Effector memory CD4-positive, alpha-beta T cell (primary cell): ENCODE results near the gene VSNL1.

Experiments used
- DNase-seq, 3 donors: peaks; one replicate each; pipeline ENCODE4 v3.0.0-alpha.2; 2020
- H3K27ac ChIP-seq: 2 replicates; pipeline ENCODE4 v1.7.0; 2013; ENCODE audit warnings: mild to moderate bottlenecking, low read length, moderate library complexity; ENCODE audit not compliant: insufficient read depth, poor library complexity, severe bottlenecking
- H3K27me3 ChIP-seq: replicated peaks from 2 replicates; pipeline ENCODE4 v1.7.0; 2013; ENCODE audit warnings: mild to moderate bottlenecking, low read length; ENCODE audit not compliant: insufficient read depth, control insufficient read depth, poor library complexity, severe bottlenecking
- H3K36me3 ChIP-seq: 2 replicates; pipeline ENCODE4 v1.7.0; 2013; ENCODE audit warnings: mild to moderate bottlenecking, low read length, moderate library complexity; ENCODE audit not compliant: control insufficient read depth, insufficient read depth
- H3K4me1 ChIP-seq: 2 replicates; pipeline ENCODE4 v1.7.0; 2013; ENCODE audit warnings: low read length, mild to moderate bottlenecking; ENCODE audit not compliant: control insufficient read depth, insufficient read depth, poor library complexity, severe bottlenecking
- H3K4me3 ChIP-seq: 2 replicates; pipeline ENCODE4 v1.7.0; 2013; ENCODE audit warnings: low read length, low read depth, mild to moderate bottlenecking; ENCODE audit not compliant: insufficient read depth, poor library complexity, severe bottlenecking
- H3K9me3 ChIP-seq: 2 replicates; pipeline ENCODE4 v1.7.0; 2013; ENCODE audit warnings: mild to moderate bottlenecking, low read length, moderate library complexity; ENCODE audit not compliant: control insufficient read depth
- total RNA-seq, 3 donors: gene quantifications; one replicate each; lab custom pipeline; 2026; lab: John Stamatoyannopoulos, UW

Gene VSNL1
- total RNA-seq, result 0 reads per million in 3 donors

DNA sequence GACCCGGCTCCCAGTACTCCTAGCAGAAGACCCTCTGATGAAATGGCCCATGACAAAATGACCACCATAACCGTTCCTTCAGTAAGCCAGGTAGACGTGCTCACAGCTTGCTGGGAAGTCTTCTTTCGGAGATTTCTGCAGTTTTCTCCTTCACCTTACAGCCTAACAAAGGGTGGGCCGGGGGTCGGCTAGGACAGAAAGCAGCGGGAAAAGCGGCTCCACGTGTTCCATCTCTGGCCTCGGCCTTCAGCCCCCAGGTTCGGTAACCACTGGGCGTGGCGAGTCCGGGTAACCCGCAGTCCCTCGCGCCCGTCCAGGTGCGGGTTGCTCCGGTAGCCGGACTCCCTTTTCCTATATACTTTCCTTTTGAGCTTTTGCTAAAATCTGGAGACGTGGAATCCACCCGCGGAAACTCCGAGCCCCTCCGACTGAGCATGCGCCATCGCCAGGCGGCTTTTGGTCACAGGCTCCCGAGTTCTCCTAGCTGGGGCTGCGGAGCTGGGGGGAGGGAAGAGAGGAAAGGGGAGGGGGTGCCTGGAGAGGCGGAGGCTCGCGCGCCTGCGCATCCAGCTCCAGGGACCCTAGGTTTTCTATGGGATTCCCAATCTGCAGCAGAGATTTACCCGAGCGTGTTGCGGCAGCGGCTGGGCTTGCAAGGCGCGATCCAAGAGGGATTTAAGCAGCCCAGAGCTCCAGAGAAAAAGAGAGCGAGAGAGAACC lies at the start of gene VSNL1:
Gene VSNL1 (plus strand): TSS at position 604 of the 720 bp plus-strand sequence. CDS start 51,379 bp downstream, outside the sequence.
- DNase-seq, result no peak
- H3K27ac ChIP-seq, result no peak within 1 kb of the TSS
- H3K4me3 ChIP-seq, result no peak within 1 kb of the TSS
- H3K36me3 ChIP-seq, result no peaks in the 10 kb centered on the region
- no peaks in the 10 kb centered on the region for H3K4me1 ChIP-seq
- H3K9me3 ChIP-seq, result no peaks in the 10 kb centered on the region
- H3K27me3 ChIP-seq, result peaks cover 6% of the 10 kb centered on the region

DNA sequence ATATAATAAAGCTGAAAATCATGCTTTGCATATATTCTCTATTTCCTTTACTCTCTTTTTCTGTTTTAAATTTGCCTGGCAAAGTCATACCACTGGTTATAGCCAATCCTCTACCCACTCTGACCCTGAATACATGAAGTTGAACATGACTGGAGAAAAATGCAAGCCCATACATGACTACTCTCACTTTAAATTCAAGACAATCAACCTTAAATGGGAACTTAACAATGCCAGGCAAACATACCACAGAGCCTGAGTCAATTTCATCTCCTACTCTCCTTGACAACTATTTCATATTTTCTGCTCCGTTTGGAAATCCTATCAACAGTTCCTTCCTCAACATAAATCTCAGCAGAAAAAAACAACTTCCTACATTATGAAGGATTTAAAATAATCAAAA lies 44.9 kb upstream of the VSNL1 start:
- no peaks in the 10 kb centered on the region for H3K4me1 ChIP-seq
- no peak for DNase-seq
- H3K27me3 ChIP-seq, result no peaks in the 10 kb centered on the region
- H3K9me3 ChIP-seq, result no peaks in the 10 kb centered on the region
- H3K27ac ChIP-seq, result no peak overlapping the region
- H3K4me3 ChIP-seq, result no peak overlapping the region
- H3K36me3 ChIP-seq, result no peaks in the 10 kb centered on the region

DNA sequence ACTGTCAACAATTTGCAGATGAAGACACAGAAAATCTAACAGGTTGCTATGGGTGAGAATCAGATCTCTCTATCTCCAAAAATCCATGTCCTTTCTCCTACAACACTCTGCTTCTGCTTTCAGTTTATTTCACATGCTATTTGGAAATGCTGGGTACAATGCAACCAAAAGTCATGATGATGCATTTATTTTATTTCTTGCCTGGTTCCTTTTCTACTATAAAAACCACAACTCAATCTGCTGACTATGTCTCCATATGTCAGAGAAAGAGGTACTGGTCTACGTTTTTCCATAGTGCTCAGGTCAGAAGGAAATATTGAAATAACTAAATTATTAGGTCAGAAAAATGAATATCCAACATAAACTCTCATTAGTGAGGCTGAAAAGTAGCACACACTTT lies 42.8 kb upstream of the VSNL1 start:
- no peaks in the 10 kb centered on the region for H3K27me3 ChIP-seq
- no peak overlapping the region for H3K27ac ChIP-seq
- DNase-seq, result no peak
- H3K4me1 ChIP-seq, result no peaks in the 10 kb centered on the region
- no peaks in the 10 kb centered on the region for H3K9me3 ChIP-seq
- H3K4me3 ChIP-seq, result no peak overlapping the region
- H3K36me3 ChIP-seq, result no peaks in the 10 kb centered on the region

DNA sequence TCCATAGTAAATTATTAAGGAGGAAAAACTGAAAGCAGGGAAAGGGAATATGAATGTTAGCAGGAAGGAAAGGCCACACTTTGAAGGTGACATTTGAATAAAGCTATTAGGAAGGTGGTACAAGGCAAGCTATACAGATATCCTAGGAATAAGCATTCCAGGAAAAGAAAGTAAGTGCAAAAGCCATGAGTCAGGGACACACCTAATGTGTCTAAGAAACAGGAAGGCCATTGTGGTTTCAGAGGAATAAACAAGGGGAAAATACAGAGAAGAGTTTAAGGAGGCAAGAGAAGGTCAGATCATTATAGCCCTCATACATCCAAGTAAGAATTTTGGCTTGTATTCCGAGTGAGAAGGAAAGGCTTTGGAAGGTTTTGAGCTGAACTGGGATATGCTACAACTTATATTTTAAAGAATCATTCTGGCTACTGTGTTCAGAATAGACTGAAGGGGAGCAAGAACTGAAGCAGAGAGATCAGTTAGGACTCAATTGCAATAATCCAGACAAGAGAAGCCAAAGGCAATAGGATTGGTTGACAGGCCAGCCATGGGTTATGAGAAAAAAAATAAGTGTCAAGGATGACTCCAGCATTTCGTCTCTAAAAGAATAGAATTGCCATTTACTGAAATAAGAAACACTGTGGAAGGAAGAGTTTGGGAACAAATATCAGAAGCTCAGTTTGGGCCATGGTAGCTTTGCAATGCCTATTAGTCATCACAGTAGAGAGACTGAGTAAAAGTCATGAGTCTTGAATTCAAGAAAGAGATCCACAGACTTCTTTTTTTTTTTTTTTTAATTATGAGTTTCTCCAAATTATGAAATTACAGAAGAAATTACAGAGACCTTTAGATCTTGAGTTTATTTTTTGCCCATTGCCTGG lies 33.5 kb upstream of the VSNL1 start:
- DNase-seq, result no peak
- no peak overlapping the region for H3K4me3 ChIP-seq
- H3K9me3 ChIP-seq, result no peaks in the 10 kb centered on the region
- H3K27me3 ChIP-seq, result no peaks in the 10 kb centered on the region
- H3K4me1 ChIP-seq, result no peaks in the 10 kb centered on the region
- no peak overlapping the region for H3K27ac ChIP-seq
- H3K36me3 ChIP-seq, result no peaks in the 10 kb centered on the region

DNA sequence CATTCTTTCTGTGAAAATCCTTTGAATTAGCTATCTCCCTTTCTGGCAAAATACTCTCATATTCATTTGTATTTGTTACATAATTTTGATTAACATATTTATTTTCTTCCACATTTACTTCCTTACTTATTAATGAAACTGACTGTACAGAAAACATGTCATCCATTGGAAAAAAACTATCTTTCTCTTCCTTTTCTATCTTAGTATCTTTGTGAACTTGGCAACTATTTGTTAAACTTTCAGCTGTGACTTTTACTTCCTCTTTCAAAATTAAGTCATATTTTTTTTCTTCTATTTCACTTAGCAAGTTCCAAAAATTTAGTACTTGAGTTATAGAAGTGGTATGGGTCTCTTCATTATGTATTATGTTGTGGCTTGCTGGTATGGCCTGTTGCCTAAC lies 24.8 kb upstream of the VSNL1 start:
- H3K27ac ChIP-seq, result no peak overlapping the region
- no peaks in the 10 kb centered on the region for H3K36me3 ChIP-seq
- H3K27me3 ChIP-seq, result no peaks in the 10 kb centered on the region
- no peaks in the 10 kb centered on the region for H3K9me3 ChIP-seq
- DNase-seq, result no peak
- H3K4me3 ChIP-seq, result no peak overlapping the region
- no peaks in the 10 kb centered on the region for H3K4me1 ChIP-seq

DNA sequence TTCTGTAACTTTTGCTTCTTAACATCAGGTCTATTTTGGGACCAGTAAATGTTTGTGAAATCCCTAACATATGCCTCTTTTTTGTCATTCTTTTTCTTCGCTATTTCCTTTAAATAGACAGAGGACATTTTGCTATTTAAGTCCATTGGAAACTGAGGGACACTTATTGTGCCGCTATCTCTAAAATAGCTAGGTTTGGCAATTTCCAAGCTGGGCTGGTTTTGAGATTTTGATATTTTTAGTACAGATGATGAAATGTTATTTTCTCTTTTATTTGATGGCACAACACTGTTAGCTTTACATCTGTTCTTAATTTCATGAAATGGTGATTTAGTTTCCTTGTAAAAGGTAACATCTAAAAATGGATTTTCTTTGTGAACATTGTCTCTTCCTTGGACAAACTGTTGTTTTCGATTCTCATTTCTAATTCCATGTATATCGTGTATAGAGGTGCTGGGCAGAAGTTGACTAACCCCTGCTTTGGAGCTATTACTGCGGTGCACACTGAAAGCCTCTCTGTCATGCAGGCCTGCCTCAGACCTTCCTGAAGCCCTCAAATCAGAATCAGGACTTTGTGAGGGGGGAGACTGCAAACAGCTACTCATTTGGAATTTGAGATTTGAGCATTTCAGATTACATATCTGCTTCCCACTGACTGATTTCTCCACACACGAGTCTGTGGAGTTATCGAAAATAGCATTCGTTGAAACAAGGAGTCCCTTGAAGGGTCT lies 22.9 kb upstream of the VSNL1 start:
- Histone ChIP-seq H3K27ac (no peak overlapping the region), H3K36me3 (no peaks in the 10 kb centered on the region), H3K4me3 (no peak overlapping the region), H3K27me3 (no peaks in the 10 kb centered on the region), H3K9me3 (no peaks in the 10 kb centered on the region), H3K4me1 (no peaks in the 10 kb centered on the region)
- DNase-seq, result no peak

DNA sequence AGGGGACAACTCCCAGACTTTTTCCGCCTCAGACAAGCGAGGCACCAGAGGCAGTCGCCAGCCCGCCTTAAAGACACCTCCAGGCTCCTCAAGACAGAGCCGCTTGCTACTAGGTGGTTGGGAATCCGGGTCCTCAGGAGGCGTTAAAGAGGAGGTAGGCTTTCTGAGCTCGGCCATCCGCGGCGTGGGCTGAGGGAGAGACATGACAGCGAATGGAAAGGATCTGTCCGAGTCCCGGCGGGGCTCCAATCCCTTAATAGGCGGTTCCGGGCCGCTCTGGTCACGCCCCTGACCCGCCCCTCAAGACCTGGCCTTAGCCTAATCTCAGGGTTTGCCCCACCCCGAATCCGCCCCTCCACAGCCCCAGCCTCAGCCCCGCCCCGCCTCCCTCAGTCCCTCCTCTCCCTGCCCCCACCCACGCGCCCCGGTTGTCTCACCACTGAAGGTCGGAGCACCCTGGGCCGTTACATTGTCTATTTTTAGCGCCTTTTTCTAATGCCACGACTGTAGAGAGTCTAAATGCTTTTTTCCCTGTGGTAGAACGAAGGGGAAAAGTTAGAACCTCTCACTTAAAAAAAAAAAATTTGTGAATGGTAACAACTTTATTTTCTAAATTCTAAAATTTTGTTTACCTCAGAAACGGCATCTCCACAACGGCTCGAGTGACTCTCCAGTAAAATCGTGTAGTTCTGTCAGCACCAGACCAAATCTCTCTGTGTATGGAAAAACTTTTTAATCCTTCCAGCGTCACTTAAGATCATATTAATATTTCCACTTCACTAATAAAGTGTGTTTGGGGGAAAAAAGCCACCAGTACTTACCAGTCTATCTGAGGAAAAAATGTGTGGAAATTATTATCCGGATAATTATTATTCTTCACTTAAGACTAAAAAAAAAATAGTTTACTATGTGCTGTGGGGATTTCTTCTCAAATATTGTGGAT lies 22.0 kb upstream of the VSNL1 start, which contains the start of gene RAD51AP2:
Gene RAD51AP2 (minus strand): TSS at position 229 of the 943 bp plus-strand sequence. CDS start 25 bp downstream, at position 204.
- Histone ChIP-seq H3K36me3 (no peaks in the 10 kb centered on the region), H3K27me3 (no peaks in the 10 kb centered on the region), H3K4me1 (no peaks in the 10 kb centered on the region), H3K27ac (no peak within 1 kb of the TSS), H3K9me3 (no peaks in the 10 kb centered on the region), H3K4me3 (no peak within 1 kb of the TSS)
- no peak for DNase-seq

DNA sequence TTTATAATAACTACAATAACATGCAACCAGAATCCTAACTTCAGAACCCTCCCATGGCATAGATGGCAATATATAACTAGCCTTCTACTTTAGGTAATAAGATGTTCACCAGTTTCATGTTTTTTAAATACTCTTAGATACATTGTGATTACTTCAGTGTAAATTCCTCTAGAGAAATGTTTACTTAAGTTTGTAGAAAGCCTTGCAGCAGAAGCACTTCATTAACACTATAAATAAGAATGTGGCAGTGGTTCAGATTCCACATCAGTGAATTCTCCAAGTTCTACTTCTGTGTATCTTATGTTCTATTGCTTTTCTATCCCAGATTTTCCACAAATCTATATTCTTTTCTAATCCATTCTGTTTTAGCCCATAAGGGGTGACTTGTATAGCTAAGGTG lies 21.0 kb upstream of the VSNL1 start:
- no peak overlapping the region for H3K4me3 ChIP-seq
- DNase-seq, result no peak
- H3K36me3 ChIP-seq, result no peaks in the 10 kb centered on the region
- no peaks in the 10 kb centered on the region for H3K9me3 ChIP-seq
- no peaks in the 10 kb centered on the region for H3K4me1 ChIP-seq
- no peaks in the 10 kb centered on the region for H3K27me3 ChIP-seq
- no peak overlapping the region for H3K27ac ChIP-seq

DNA sequence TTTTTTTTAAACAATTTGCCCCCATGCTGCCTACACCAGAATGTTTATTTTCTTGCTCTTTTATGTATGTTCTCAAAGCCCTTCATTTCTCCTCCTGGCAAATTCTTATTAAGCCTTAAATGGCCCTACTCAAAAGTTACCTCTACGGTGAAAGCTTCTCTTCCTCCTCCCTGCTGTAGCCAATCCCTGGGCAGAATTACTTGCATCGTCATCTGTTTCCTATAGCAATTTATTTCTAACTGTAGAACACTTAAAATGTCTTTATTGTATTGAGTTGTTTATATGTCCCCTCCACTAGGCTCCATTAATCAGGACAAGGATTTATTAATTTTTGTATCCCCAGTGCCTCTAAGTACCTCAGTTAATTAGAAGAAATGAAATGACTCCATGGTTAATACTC lies 19.7 kb upstream of the VSNL1 start:
- no peak overlapping the region for H3K4me3 ChIP-seq
- no peaks in the 10 kb centered on the region for H3K4me1 ChIP-seq
- no peak overlapping the region for H3K27ac ChIP-seq
- H3K27me3 ChIP-seq, result no peaks in the 10 kb centered on the region
- H3K36me3 ChIP-seq, result no peaks in the 10 kb centered on the region
- DNase-seq, result no peak
- no peaks in the 10 kb centered on the region for H3K9me3 ChIP-seq
